IPS-18a (cell line): Measurements from ENCODE around the gene RBM23.
"Not testable (repeated sequence)": the region's sequence is repeated elsewhere in the genome, so short reads cannot be mapped to it uniquely, and the experiment has no call there.

Experiments
- H3K27ac ChIP-seq: one replicate; pipeline ENCODE4 v1.5.1; 2013; ENCODE audit warnings: low read length
- H3K27me3 ChIP-seq: one replicate; pipeline ENCODE4 v1.6.1; 2013; ENCODE audit warnings: mild to moderate bottlenecking, low read length; ENCODE audit not compliant: control insufficient read depth, insufficient read depth
- H3K36me3 ChIP-seq: one replicate; pipeline ENCODE4 v1.6.1; 2013; ENCODE audit warnings: low read depth, low read length; ENCODE audit not compliant: control insufficient read depth
- H3K4me1 ChIP-seq: one replicate; pipeline ENCODE4 v1.6.1; 2013; ENCODE audit warnings: low read depth, low read length; ENCODE audit not compliant: control insufficient read depth
- H3K4me3 ChIP-seq: one replicate; pipeline ENCODE4 v1.5.1; 2013; ENCODE audit warnings: low read length
- H3K9ac ChIP-seq: one replicate; pipeline ENCODE4 v1.6.1; 2013; ENCODE audit warnings: mild to moderate bottlenecking, low read length, moderate library complexity
- H3K9me3 ChIP-seq: one replicate; pipeline ENCODE4 v1.6.1; 2013; ENCODE audit warnings: low read depth, low read length; ENCODE audit not compliant: control insufficient read depth

Gene RBM23

GRCh38 chr14:22852940-22853767 lies 65.8 kb downstream of the RBM23 start:
- Histone ChIP-seq H3K4me3 (peak overlapping the region; percentile 39), H3K36me3 (no peaks in the 10 kb centered on the region), H3K9ac (peak overlapping the region; percentile 31), H3K27ac (no peak overlapping the region), H3K4me1 (peaks cover 11% of the 10 kb centered on the region), H3K9me3 (no peaks in the 10 kb centered on the region), H3K27me3 (no peaks in the 10 kb centered on the region)

- H3K4me3 ChIP-seq = no peak overlapping the region
Observed at GRCh38 chr14:22852599-22852939, 66.4 kb downstream of the RBM23 start.

GRCh38 chr14:22852178-22852577 lies 66.8 kb downstream of the RBM23 start:
- not testable (repeated sequence) for H3K36me3 ChIP-seq, H3K9me3 ChIP-seq, H3K9ac ChIP-seq, H3K27me3 ChIP-seq, H3K27ac ChIP-seq, H3K4me3 ChIP-seq
- peaks cover 16% of the 10 kb centered on the region for H3K4me1 ChIP-seq

More at GRCh38 chr14:22852599-22852939, 66.4 kb downstream of the RBM23 start:
- no peaks in the 10 kb centered on the region for H3K9me3 ChIP-seq
- no peak overlapping the region for H3K9ac ChIP-seq
- H3K4me1 ChIP-seq = peaks cover 16% of the 10 kb centered on the region
- no peaks in the 10 kb centered on the region for H3K36me3 ChIP-seq
- H3K27ac ChIP-seq = no peak overlapping the region
- no peaks in the 10 kb centered on the region for H3K27me3 ChIP-seq

GRCh38 chr14:22850944-22851764 lies 67.8 kb downstream of the RBM23 start:
- Histone ChIP-seq H3K4me1 (peaks cover 16% of the 10 kb centered on the region), H3K36me3 (peaks cover 3% of the 10 kb centered on the region), H3K27ac (no peak overlapping the region), H3K27me3 (no peaks in the 10 kb centered on the region), H3K4me3 (no peak overlapping the region), H3K9me3 (no peaks in the 10 kb centered on the region), H3K9ac (no peak overlapping the region)

- H3K36me3 ChIP-seq = peaks cover 18% of the 10 kb centered on the region
- H3K9me3 ChIP-seq = no peaks in the 10 kb centered on the region
- no peak overlapping the region for H3K27ac ChIP-seq
- peaks cover 16% of the 10 kb centered on the region for H3K4me1 ChIP-seq
- no peak overlapping the region for H3K4me3 ChIP-seq
- no peak overlapping the region for H3K9ac ChIP-seq
- H3K27me3 ChIP-seq = no peaks in the 10 kb centered on the region
Observed at GRCh38 chr14:22849212-22849819, 69.6 kb downstream of the RBM23 start.

GRCh38 chr14:22848351-22849164 lies 70.4 kb downstream of the RBM23 start:
- H3K36me3 ChIP-seq = peaks cover 22% of the 10 kb centered on the region
- H3K4me3 ChIP-seq = no peak overlapping the region
- H3K27me3 ChIP-seq = no peaks in the 10 kb centered on the region
- peaks cover 16% of the 10 kb centered on the region for H3K4me1 ChIP-seq
- no peak overlapping the region for H3K27ac ChIP-seq
- no peak overlapping the region for H3K9ac ChIP-seq
- H3K9me3 ChIP-seq = no peaks in the 10 kb centered on the region

- no peak overlapping the region for H3K9ac ChIP-seq
- H3K9me3 ChIP-seq = no peaks in the 10 kb centered on the region
- H3K4me3 ChIP-seq = no peak overlapping the region
- H3K36me3 ChIP-seq = peaks cover 30% of the 10 kb centered on the region
- H3K27ac ChIP-seq = no peak overlapping the region
- H3K4me1 ChIP-seq = peaks cover 15% of the 10 kb centered on the region
- no peaks in the 10 kb centered on the region for H3K27me3 ChIP-seq
Observed at GRCh38 chr14:22847661-22848341, 71.1 kb downstream of the RBM23 start.

GRCh38 chr14:22846811-22847307 lies 72.1 kb downstream of the RBM23 start:
- no peak overlapping the region for H3K9ac ChIP-seq
- H3K4me3 ChIP-seq = no peak overlapping the region
- no peak overlapping the region for H3K27ac ChIP-seq
- no peaks in the 10 kb centered on the region for H3K9me3 ChIP-seq
- H3K27me3 ChIP-seq = no peaks in the 10 kb centered on the region
- peaks cover 14% of the 10 kb centered on the region for H3K4me1 ChIP-seq
- peaks cover 39% of the 10 kb centered on the region for H3K36me3 ChIP-seq

- H3K27me3 ChIP-seq = no peaks in the 10 kb centered on the region
- H3K27ac ChIP-seq = no peak overlapping the region
- no peaks in the 10 kb centered on the region for H3K9me3 ChIP-seq
- H3K4me1 ChIP-seq = peaks cover 14% of the 10 kb centered on the region
- no peak overlapping the region for H3K9ac ChIP-seq
- H3K4me3 ChIP-seq = no peak overlapping the region
- H3K36me3 ChIP-seq = peaks cover 45% of the 10 kb centered on the region
Observed at GRCh38 chr14:22845821-22846625, 72.9 kb downstream of the RBM23 start.

- no peak overlapping the region for H3K4me3 ChIP-seq
- H3K9me3 ChIP-seq = no peaks in the 10 kb centered on the region
- no peaks in the 10 kb centered on the region for H3K27me3 ChIP-seq
- H3K9ac ChIP-seq = no peak overlapping the region
- H3K36me3 ChIP-seq = peaks cover 45% of the 10 kb centered on the region
- no peak overlapping the region for H3K27ac ChIP-seq
- peaks cover 14% of the 10 kb centered on the region for H3K4me1 ChIP-seq
Observed at GRCh38 chr14:22845103-22845394, 73.9 kb downstream of the RBM23 start.
